Peyer's patch (tissue), 4 donors: ENCODE measurements around the gene HELZ.

Experiments
- CTCF ChIP-seq, 6 experiments: fragments of 450-650 bp in 4 of 6; fragments of 200-600 bp in 2 of 6; sonication (generic) in 1 of 6; IDR thresholded peaks; one replicate each; pipeline ENCODE4 v1.5.1; 2017 to 2019; ENCODE audit warnings: antibody characterized with exemption in 6 of 6, mild to moderate bottlenecking in 3 of 6, moderate library complexity in 1 of 6
- POLR2A ChIP-seq, 2 donors: fragments of 450-650 bp; IDR thresholded peaks; one replicate each; pipeline ENCODE4 v1.5.1; 2017; ENCODE audit warnings: antibody characterized with exemption in 2 of 2, mild to moderate bottlenecking in 2 of 2, moderate library complexity in 2 of 2

- TF ChIP-seq POLR2A (IDR thresholded peaks at IDR 0.05), result no peak
- no peak for TF ChIP-seq CTCF (IDR thresholded peaks at IDR 0.05)
Measured at GRCh38 chr17:67053438-67054000, 191.5 kb downstream of the HELZ start.
